ENCODE results near the gene EHF. TPM values are rescaled to one million over a fixed set of nuclear protein-coding genes. Genes with fewer than 3 reads are reported as not detected.

EHF gene
- total RNA-seq, 1 experiment from 2014 or later: 37.0 TPM

DNA sequence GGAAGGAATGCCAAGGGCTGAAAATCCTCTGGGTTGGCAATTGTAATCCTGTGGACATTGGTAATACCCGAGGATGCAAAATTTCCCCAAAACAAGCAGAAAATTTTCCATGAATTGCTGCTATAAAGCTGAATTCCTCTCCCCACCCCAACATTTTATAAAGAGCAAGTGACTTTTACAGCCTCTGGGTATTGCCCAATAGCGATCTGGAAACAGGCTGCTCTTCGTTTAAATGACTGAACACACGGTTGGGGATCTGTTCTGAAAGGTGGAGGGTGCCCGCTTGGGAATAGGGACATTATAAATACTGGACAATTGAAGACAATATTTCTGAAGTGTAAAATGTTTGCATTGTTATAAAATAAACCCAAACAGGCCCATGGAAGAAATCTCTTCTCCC is 20.6 kb downstream of the EHF start:
- Histone ChIP-seq H3K9ac (ENCODE audit: low read length) (peak overlapping the region; percentile 82), H3K4me1 (ENCODE audit: insufficient read depth, low read length) (peaks cover 70% of the 10 kb centered on the region), H3K4me3 (ENCODE audit: low read length) (peak overlapping the region; percentile 4; the same call in 1 of the 2 replicates), H3K9me2 (replicated peaks; ENCODE audit: low read length) (no peaks in the 10 kb centered on the region), H3K4me2 (ENCODE audit: low read length) (peak overlapping the region; percentile 63), H4K20me1 (ENCODE audit: low read length) (no peaks in the 10 kb centered on the region), H3F3A (ENCODE audit: low read length, unreplicated experiment) (no peaks in the 10 kb centered on the region), H3K27me3 (ENCODE audit: low read length) (no peaks in the 10 kb centered on the region), H3K36me3 (ENCODE audit: low read depth, low read length) (peaks cover 26% of the 10 kb centered on the region; the same call in 1 of the 2 replicates), H3K9me3 (ENCODE audit: low read length) (no peaks in the 10 kb centered on the region), H3K79me2 (ENCODE audit: low read length) (peaks cover 68% of the 10 kb centered on the region), H3K27ac (ENCODE audit: low read length) (peak overlapping the region; percentile 97), H2AFZ (ENCODE audit: low read length) (no peak overlapping the region)
- no peak for ATAC-seq
- intact Hi-C loops (cut with micrococcal nuclease): loop anchor here (2.0 kb wide), 2 partner anchors 43 to 55 kb away; no protein-coding TSS in a partner anchor
- TF ChIP-seq, protein P1, sequence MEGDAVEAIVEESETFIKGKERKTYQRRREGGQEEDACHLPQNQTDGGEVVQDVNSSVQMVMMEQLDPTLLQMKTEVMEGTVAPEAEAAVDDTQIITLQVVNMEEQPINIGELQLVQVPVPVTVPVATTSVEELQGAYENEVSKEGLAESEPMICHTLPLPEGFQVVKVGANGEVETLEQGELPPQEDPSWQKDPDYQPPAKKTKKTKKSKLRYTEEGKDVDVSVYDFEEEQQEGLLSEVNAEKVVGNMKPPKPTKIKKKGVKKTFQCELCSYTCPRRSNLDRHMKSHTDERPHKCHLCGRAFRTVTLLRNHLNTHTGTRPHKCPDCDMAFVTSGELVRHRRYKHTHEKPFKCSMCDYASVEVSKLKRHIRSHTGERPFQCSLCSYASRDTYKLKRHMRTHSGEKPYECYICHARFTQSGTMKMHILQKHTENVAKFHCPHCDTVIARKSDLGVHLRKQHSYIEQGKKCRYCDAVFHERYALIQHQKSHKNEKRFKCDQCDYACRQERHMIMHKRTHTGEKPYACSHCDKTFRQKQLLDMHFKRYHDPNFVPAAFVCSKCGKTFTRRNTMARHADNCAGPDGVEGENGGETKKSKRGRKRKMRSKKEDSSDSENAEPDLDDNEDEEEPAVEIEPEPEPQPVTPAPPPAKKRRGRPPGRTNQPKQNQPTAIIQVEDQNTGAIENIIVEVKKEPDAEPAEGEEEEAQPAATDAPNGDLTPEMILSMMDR (conservative IDR thresholded peaks at IDR 0.05; ENCODE audit: low read depth, low read length): no peak
- TF ChIP-seq EZH2 (IDR thresholded peaks at IDR 0.05; ENCODE audit: low read length, unreplicated experiment): no peak
- no peak for TF ChIP-seq EZH2phosphoT487 (IDR thresholded peaks at IDR 0.05; ENCODE audit: borderline replicate concordance, low read length)
- ChIA-PET CTCF (interaction anchor here (2.0 kb wide), 1 partner anchor 12 kb away, joined by 8 read pairs; no protein-coding TSS in a partner anchor), POLR2A (ENCODE audit: unreplicated experiment) (interaction anchor here (0.9 kb wide), 1 partner anchor 12 kb away, joined by 16 read pairs; no protein-coding TSS in a partner anchor)
- BruUV-seq (replicated peaks): TSS peak; percentile 41
- DNase-seq: peak; percentile 25

DNA sequence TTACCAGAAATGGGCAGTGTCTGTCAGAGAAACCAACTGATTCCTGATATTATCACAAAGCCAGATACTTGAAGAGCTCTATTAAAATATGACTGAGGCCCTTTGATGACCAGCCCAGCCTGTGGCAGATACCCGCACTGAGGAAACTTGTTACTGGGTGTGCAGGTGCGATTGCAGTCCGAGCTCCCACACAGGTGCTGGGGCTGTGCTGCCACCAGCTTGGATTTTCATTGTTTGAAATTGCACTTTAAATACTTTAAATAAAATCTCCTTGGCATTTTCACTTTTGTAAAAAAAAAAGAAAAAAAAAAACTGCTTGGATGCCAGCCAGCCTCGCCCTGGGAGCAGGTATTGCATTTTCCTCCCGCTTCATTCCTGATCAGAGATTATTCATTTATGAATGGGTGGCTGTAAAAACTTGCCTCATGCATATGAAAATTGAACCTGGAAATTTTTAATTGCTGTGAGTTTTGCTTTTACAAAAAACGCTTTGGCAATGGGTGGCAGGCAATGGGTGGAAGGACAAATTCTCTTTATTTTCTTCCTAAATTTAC is 21.2 kb downstream of the EHF start:
- TF ChIP-seq, protein P1 (conservative IDR thresholded peaks at IDR 0.05; ENCODE audit: low read depth, low read length): no peak
- no peak for TF ChIP-seq EZH2 (IDR thresholded peaks at IDR 0.05; ENCODE audit: low read length, unreplicated experiment)
- Histone ChIP-seq H3K4me1 (ENCODE audit: insufficient read depth, low read length) (peaks cover 70% of the 10 kb centered on the region), H3F3A (ENCODE audit: low read length, unreplicated experiment) (no peaks in the 10 kb centered on the region), H4K20me1 (ENCODE audit: low read length) (no peaks in the 10 kb centered on the region), H3K9me3 (ENCODE audit: low read length) (no peaks in the 10 kb centered on the region), H2AFZ (ENCODE audit: low read length) (no peak overlapping the region), H3K79me2 (ENCODE audit: low read length) (peaks cover 64% of the 10 kb centered on the region), H3K9me2 (replicated peaks; ENCODE audit: low read length) (no peaks in the 10 kb centered on the region), H3K9ac (ENCODE audit: low read length) (peak overlapping the region; percentile 82), H3K27ac (ENCODE audit: low read length) (peak overlapping the region; percentile 97), H3K36me3 (ENCODE audit: low read depth, low read length) (peaks cover 26% of the 10 kb centered on the region; the same call in 1 of the 2 replicates), H3K4me3 (ENCODE audit: low read length) (peak overlapping the region; percentile 4; the same call in 1 of the 2 replicates), H3K4me2 (ENCODE audit: low read length) (peak overlapping the region; percentile 63), H3K27me3 (ENCODE audit: low read length) (no peaks in the 10 kb centered on the region)
- ChIA-PET POLR2A (ENCODE audit: unreplicated experiment) (interaction anchor here (0.9 kb wide), 1 partner anchor 12 kb away, joined by 16 read pairs; no protein-coding TSS in a partner anchor), CTCF (no interaction called here)
- intact Hi-C loops (cut with micrococcal nuclease): no loop called here
- ATAC-seq (no peak), DNase-seq (peak; percentile 49)
- BruUV-seq (replicated peaks): no TSS peak

DNA sequence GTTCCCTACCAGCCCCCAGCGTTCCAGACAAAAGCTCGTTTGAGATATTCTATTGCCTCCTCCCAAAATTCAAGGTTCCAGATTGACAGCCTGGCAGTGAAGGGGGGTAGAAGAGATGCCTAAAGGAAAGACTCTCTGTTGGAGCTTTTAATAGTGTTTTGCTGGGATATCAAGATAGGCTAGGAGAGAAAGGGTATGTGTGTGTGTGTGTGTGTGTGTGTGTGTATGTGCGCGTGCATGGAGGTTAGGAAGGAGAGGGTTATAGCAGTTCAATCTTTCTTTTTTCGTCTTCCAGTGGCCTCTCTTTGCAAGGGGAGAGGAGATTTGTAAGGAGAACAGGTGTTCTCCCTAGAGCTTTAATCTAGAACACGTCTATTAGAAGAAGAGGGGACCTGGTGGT is 22.0 kb downstream of the EHF start:
- peaks cover 70% of the 10 kb centered on the region for H3K4me1 ChIP-seq (ENCODE audit: insufficient read depth, low read length)
- H3K4me3 ChIP-seq (ENCODE audit: low read length): peak overlapping the region; percentile 4; the same call in 1 of the 2 replicates
- peaks cover 56% of the 10 kb centered on the region for H3K79me2 ChIP-seq (ENCODE audit: low read length)
- H3K4me2 ChIP-seq (ENCODE audit: low read length): peak overlapping the region; percentile 63
- no peaks in the 10 kb centered on the region for H3K9me2 ChIP-seq (replicated peaks; ENCODE audit: low read length)
- no peaks in the 10 kb centered on the region for H3K27me3 ChIP-seq (ENCODE audit: low read length)
- H4K20me1 ChIP-seq (ENCODE audit: low read length): no peaks in the 10 kb centered on the region
- DNase-seq: no peak
- ChIA-PET POLR2A (ENCODE audit: unreplicated experiment) (no interaction called here), CTCF (no interaction called here)
- intact Hi-C loops (cut with micrococcal nuclease): no loop called here
- TF ChIP-seq EZH2 (IDR thresholded peaks at IDR 0.05; ENCODE audit: low read length, unreplicated experiment): no peak
- TF ChIP-seq, protein P1 (conservative IDR thresholded peaks at IDR 0.05; ENCODE audit: low read depth, low read length): no peak
- TF ChIP-seq EZH2phosphoT487 (IDR thresholded peaks at IDR 0.05; ENCODE audit: borderline replicate concordance, low read length): no peak
- H3K27ac ChIP-seq (ENCODE audit: low read length): peak overlapping the region; percentile 97
- BruUV-seq (replicated peaks): no TSS peak
- H3K36me3 ChIP-seq (ENCODE audit: low read depth, low read length): peaks cover 26% of the 10 kb centered on the region; the same call in 1 of the 2 replicates
- no peak for ATAC-seq
- H3K9ac ChIP-seq (ENCODE audit: low read length): peak overlapping the region; percentile 82; the same call in 1 of the 2 replicates
- no peaks in the 10 kb centered on the region for H3K9me3 ChIP-seq (ENCODE audit: low read length)
- H3F3A ChIP-seq (ENCODE audit: low read length, unreplicated experiment): no peaks in the 10 kb centered on the region
- no peak overlapping the region for H2AFZ ChIP-seq (ENCODE audit: low read length)
